ENCODE measurements around the gene AKT1. TPM values are rescaled to one million over a fixed set of nuclear protein-coding genes. Genes with fewer than 3 reads are reported as not detected.
A peak's percentile ranks its signal among the peaks of the same experiment; 100 is the strongest.

AKT1 gene
- total and polyA plus RNA-seq, 2 of the 13 experiments (the other 11 are each of a cell fraction or from before 2014, with no cell fraction given), result 96.2 to 116 TPM

DNA sequence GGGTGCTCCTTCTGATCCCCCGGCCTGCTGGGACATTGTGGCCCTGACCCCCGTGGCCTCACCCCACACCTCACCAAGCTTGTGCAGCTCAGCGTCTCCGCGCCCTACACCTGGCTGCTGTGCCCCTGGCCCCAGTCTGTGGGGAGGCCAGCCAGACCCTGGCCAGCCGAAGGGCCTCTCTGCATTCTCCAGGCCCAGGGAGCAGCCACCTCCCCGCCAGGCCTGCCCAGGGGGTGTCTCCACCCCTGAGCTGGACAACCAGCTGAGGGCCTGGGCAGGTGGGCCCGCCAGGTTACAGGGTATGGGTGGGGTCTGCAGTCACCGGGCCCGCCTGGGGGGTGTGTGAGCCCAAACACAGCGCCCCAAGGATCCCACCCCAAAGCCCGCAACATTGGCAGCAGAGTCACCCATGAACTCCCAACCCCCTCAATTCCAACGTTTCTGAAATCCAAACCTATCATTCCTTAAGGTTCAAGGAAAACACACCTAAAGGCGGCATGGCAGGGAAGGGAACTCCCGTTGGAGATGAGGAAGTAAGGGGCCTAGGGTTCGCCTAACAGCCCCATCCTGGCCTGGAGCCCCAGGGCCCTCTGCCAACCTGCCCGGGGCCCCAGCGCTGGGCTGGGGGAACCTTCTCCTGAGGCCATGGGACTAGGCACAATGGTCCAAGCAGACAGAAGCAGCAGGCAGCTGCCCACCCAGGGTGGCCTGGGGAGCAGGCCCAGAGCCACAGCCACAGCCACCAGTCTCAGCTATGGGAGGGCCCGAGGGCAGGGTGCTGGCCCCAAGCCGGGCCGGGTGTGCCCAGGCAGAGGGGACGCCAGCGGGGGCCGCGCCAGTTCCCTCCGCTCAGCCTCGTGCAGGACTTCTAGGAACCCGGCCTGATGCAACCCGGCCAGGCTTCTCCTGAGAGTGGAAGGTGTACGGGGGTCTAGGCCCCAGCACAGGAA lies 8.5 kb downstream of the AKT1 start:
- Histone ChIP-seq H3K27ac (ENCODE audit: extremely low read length, insufficient read depth, low read length) (no peak overlapping the region), H3K9ac (ENCODE audit: insufficient read depth, low read depth, low read length) (no peak overlapping the region), H3K4me2 (ENCODE audit: low read depth, low read length) (no peak overlapping the region), H3K36me3 (replicated peaks in 1 of 2; ENCODE audit: control insufficient read depth in 1 of 2, insufficient read depth in 2 of 2, low read length in 2 of 2) (peaks cover 16 to 25% of the 10 kb centered on the region in 2 experiments; a peak in 3 of 5 replicates), H3K4me1 (ENCODE audit: insufficient read depth, low read length) (peaks cover 12% of the 10 kb centered on the region), H3K79me2 (ENCODE audit: insufficient read depth, low read length) (peaks cover 2% of the 10 kb centered on the region), H4K20me1 (ENCODE audit: insufficient read depth, low read length) (0 out of 2 replicates have a peak, but pooled peaks cover 5% of the 10 kb centered on the region), H3K27me3 (ENCODE audit: control insufficient read depth in 1 of 2, insufficient read depth in 2 of 2, low read length in 2 of 2) (no peaks in the 10 kb centered on the region), H3K9me3 (ENCODE audit: low read length) (no peaks in the 10 kb centered on the region), H3K4me3 (replicated peaks in 1 of 3; ENCODE audit: insufficient read depth in 1 of 3, low read depth in 2 of 3, low read length in 3 of 3) (no peak overlapping the region), H2AFZ (ENCODE audit: low read length) (no peak overlapping the region)
- TF ChIP-seq AGO2 (optimal IDR thresholded peaks at IDR 0.05; ENCODE audit: low read depth, low read length), result peak; percentile 12
- no peak for TF ChIP-seq ZBTB42 (CRISPR knock-in tag; IDR thresholded peaks at IDR 0.05)
- FAIRE-seq (no peak), DNase-seq (ENCODE audit: low spot score) (no peak), ATAC-seq (no peak)
- 96% methylated on average over 13 of the region's 30 CpGs for WGBS (ENCODE audit: low lambda C conversion rate)
- ChIA-PET POLR2A (interaction anchor here (1.7 kb wide), 1 partner anchor 18 kb away, joined by 4 read pairs; no protein-coding TSS in a partner anchor), CTCF (ENCODE audit: low intra/inter-chr PET ratio, low total read pairs) (no interaction called here)
- in situ Hi-C loops (cut with HindIII; ENCODE audit: extremely low pct_ligation_motif_present, low pct_unique_long_range_greater_than_20kb), result no loop called here
- intact Hi-C loops (cut with micrococcal nuclease; ENCODE audit: unreplicated experiment), result no loop called here
- BruUV-seq (replicated peaks), result no TSS peak

DNA sequence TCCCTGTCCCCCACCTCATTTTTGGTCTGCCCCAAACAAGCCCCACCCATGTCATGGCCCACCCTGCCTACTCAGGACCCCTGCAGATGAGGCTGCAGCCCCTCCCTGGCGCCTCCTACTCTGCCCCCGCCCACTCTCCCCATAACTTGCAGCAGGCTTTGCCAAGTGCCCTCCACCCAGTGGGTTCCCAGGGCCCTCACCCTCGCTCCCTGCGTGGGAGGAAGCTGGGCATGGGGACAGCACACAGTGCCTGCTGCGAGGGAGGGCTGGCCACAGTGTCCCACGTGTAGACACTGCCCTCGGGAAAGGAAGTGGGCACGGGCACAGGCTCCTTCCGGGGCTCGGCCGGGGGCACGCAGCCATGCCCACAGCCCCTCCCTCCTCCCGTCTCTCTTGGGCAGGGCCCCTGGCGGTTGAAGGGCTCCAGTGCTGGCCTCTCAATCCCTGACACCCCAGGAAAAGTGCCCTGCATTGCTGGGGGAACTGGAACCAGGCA lies 9.4 kb downstream of the AKT1 start:
- FAIRE-seq (no peak), ATAC-seq (no peak), DNase-seq (ENCODE audit: low spot score) (no peak)
- 0 out of 2 replicates have a peak, but pooled peaks cover 5% of the 10 kb centered on the region for H4K20me1 ChIP-seq (ENCODE audit: insufficient read depth, low read length)
- in situ Hi-C loops (cut with HindIII; ENCODE audit: extremely low pct_ligation_motif_present, low pct_unique_long_range_greater_than_20kb), result no loop called here
- intact Hi-C loops (cut with micrococcal nuclease; ENCODE audit: unreplicated experiment), result no loop called here
- H3K9ac ChIP-seq (ENCODE audit: insufficient read depth, low read depth, low read length), result no peak overlapping the region
- POLR2A ChIA-PET, result interaction anchor here (1.7 kb wide), 1 partner anchor 17 kb away, joined by 4 read pairs; no protein-coding TSS in a partner anchor
- peaks cover 12% of the 10 kb centered on the region for H3K4me1 ChIP-seq (ENCODE audit: insufficient read depth, low read length)
- H3K4me2 ChIP-seq (ENCODE audit: low read depth, low read length), result no peak overlapping the region
- H2AFZ ChIP-seq (ENCODE audit: low read length), result no peak overlapping the region
- TF ChIP-seq, protein P1, sequence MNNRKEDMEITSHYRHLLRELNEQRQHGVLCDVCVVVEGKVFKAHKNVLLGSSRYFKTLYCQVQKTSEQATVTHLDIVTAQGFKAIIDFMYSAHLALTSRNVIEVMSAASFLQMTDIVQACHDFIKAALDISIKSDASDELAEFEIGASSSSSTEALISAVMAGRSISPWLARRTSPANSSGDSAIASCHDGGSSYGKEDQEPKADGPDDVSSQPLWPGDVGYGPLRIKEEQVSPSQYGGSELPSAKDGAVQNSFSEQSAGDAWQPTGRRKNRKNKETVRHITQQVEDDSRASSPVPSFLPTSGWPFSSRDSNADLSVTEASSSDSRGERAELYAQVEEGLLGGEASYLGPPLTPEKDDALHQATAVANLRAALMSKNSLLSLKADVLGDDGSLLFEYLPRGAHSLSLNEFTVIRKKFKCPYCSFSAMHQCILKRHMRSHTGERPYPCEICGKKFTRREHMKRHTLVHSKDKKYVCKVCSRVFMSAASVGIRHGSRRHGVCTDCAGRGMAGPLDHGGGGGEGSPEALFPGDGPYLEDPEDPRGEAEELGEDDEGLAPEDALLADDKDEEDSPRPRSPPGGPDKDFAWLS (CRISPR knock-in tag; IDR thresholded peaks at IDR 0.05; ENCODE audit: borderline replicate concordance), result no peak
- TF ChIP-seq HNRNPL (IDR thresholded peaks at IDR 0.05; ENCODE audit: low read depth, low read length), result 0 out of 2 replicates have a peak, but pooled peaks have one; percentile 18
- peaks cover 2% of the 10 kb centered on the region for H3K79me2 ChIP-seq (ENCODE audit: insufficient read depth, low read length)
- no peaks in the 10 kb centered on the region for H3K27me3 ChIP-seq (ENCODE audit: control insufficient read depth in 1 of 2, insufficient read depth in 2 of 2, low read length in 2 of 2)
- H3K27ac ChIP-seq (ENCODE audit: extremely low read length, insufficient read depth, low read length), result no peak overlapping the region
- WGBS (ENCODE audit: low lambda C conversion rate), result 100% methylated on average over 6 of the region's 14 CpGs
- BruUV-seq (replicated peaks), result no TSS peak
- CTCF ChIA-PET (ENCODE audit: low intra/inter-chr PET ratio, low total read pairs), result no interaction called here
- peaks cover 11 to 21% of the 10 kb centered on the region in 2 experiments; a peak in 3 of 5 replicates for H3K36me3 ChIP-seq (replicated peaks in 1 of 2; ENCODE audit: control insufficient read depth in 1 of 2, insufficient read depth in 2 of 2, low read length in 2 of 2)
- no peak overlapping the region for H3K4me3 ChIP-seq (replicated peaks in 1 of 3; ENCODE audit: insufficient read depth in 1 of 3, low read depth in 2 of 3, low read length in 3 of 3)
- no peaks in the 10 kb centered on the region for H3K9me3 ChIP-seq (ENCODE audit: low read length)
